Measurements from ENCODE around the gene SPIRE2. TPM values are rescaled to one million over a fixed set of nuclear protein-coding genes. Genes with fewer than 3 reads are reported as not detected.
A peak's percentile ranks its signal among the peaks of the same experiment; 100 is the strongest.

Gene SPIRE2
- total and polyA plus RNA-seq, 2 of the 13 experiments (the other 11 are each of a cell fraction or from before 2014, with no cell fraction given) = 13.3 to 37.5 TPM

DNA sequence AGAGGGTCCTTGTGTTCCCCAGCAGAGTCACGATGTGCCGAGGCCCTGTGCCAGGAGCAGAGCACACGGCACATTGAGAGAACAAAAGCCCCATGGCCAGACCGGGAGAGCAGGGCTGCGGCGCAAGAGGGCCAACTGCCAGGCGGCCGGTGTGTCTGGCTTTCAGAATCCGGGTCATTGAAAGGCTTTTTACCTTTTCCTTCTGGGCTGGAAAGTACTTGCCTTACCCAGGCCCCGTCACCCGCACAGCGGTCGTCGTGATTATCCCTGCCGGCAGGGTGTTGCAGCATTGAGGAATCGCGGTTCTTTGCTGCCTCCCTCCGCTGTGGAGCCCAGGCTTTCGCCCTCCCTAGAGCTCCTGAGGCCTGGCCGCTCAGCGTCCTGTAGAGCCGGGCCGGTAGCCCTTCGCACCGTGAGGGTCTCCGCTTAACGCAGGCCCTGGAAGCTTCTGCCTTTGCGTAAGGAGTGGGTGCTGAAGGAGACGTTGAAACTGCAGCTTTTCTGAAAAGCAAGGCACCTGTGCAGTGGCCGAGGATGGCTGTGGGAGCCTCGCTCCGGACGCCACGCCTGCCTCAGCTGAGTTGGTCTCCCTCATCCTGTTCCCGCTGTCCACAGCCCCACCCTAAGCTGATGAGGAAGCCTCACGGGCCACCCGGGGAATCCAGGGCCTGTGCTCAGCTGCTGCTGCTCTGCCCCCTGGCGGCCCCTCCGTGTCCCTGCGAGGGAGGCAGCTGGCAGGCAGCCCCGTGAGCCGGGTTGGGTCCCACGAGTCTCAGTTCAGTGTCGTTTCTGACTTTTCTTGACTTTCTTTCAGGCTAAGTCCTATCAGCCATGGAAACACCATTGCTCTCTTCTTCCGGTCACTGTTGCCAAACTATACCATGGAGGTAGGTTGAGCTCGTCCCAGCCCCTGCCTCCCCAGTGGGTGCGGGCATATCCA lies 81.8 kb downstream of the SPIRE2 start (continued):
- TF ChIP-seq ZNF335 (CRISPR knock-in tag; IDR thresholded peaks at IDR 0.05) = no peak
- TF ChIP-seq ZNF224 (CRISPR knock-in tag; IDR thresholded peaks at IDR 0.05) = no peak
- no peak for TF ChIP-seq HMGA1 (CRISPR knock-in tag; conservative IDR thresholded peaks at IDR 0.05)
- TF ChIP-seq, protein P1, sequence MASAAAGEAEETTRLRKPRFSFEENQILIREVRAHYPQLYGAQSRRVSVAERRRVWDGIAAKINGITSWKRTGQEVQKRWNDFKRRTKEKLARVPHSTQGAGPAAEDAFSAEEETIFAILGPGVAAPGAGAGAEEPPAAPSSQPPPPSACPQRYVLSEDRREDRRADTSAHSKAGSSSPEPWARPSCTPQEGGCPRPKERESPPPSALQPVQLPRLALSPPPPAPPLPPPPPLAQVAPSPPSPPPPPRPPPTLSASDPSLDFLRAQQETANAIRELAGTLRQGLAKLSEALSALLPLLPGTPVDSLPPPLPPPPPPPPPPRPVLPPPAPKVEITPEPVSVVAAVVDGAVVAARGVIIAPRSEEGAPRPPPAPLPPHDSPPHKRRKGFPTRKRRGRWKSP (CRISPR knock-in tag; IDR thresholded peaks at IDR 0.05) = no peak
- TF ChIP-seq ZNF670 (CRISPR knock-in tag; IDR thresholded peaks at IDR 0.05; ENCODE audit: borderline replicate concordance) = no peak
- no peak for TF ChIP-seq ZNF646 (CRISPR knock-in tag; IDR thresholded peaks at IDR 0.05)
- TF ChIP-seq ZNF737 (CRISPR knock-in tag; IDR thresholded peaks at IDR 0.05; ENCODE audit: borderline replicate concordance) = no peak
- no peak for TF ChIP-seq SNRNP70 (IDR thresholded peaks at IDR 0.05; ENCODE audit: low read depth, low read length)
- no peak for TF ChIP-seq NR2F1 (CRISPR knock-in tag; IDR thresholded peaks at IDR 0.05)
- no peak for TF ChIP-seq SKI (IDR thresholded peaks at IDR 0.05; ENCODE audit: partially characterized antibody)
- peak; percentile 85 for TF ChIP-seq KDM2A (CRISPR knock-in tag; IDR thresholded peaks at IDR 0.05; ENCODE audit: borderline replicate concordance, low read depth)
- 0 out of 2 replicates have a peak, but pooled peaks have one; percentile 26 for TF ChIP-seq THRA (CRISPR knock-in tag; IDR thresholded peaks at IDR 0.05; ENCODE audit: borderline replicate concordance)
- peak; percentile 69; the same call in 1 of the 2 replicates for TF ChIP-seq ZNF501 (CRISPR knock-in tag; IDR thresholded peaks at IDR 0.05)
- TF ChIP-seq ZNF570 (CRISPR knock-in tag; IDR thresholded peaks at IDR 0.05; ENCODE audit: borderline replicate concordance) = no peak
- TF ChIP-seq RFX3 (CRISPR knock-in tag; IDR thresholded peaks at IDR 0.05) = no peak
- TF ChIP-seq ZNF274 (CRISPR knock-in tag; IDR thresholded peaks at IDR 0.05) = peak; percentile 61; the same call in 1 of the 2 replicates
- peak; percentile 42; the same call in 1 of the 2 replicates for TF ChIP-seq ZFY (CRISPR knock-in tag; IDR thresholded peaks at IDR 0.05)
- TF ChIP-seq SOX6 (IDR thresholded peaks at IDR 0.05) = no peak
- peak; percentile 30; the same call in 1 of the 2 replicates for TF ChIP-seq SOX6 (CRISPR knock-in tag; IDR thresholded peaks at IDR 0.05)
- TF ChIP-seq SP4 (CRISPR knock-in tag; IDR thresholded peaks at IDR 0.05) = no peak
- no peak for TF ChIP-seq CEBPB (IDR thresholded peaks at IDR 0.05; ENCODE audit: borderline replicate concordance, low read depth, low read length)

All from HepG2 (cell line).